ENCODE results near the gene SUGCT.

DNA sequence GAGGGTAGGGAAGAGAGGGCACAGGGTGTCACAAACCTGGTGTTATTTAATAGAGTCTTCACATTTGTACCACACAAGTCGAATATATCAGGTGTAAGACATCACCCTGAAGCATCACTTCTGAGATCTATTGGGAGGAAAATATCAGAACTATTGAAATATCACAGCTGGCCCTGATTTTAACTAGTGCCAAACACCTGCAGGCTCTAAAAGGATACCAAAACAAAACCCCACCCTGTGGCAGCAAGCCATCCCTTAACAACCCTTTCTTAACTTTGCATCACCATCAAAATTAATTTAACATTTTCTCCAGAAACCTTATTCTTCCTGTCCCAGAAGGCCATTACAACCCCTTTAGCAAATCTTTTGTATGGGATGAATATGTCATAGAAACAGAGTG is 365.4 kb downstream of the SUGCT start:
- TF ChIP-seq, protein P1, sequence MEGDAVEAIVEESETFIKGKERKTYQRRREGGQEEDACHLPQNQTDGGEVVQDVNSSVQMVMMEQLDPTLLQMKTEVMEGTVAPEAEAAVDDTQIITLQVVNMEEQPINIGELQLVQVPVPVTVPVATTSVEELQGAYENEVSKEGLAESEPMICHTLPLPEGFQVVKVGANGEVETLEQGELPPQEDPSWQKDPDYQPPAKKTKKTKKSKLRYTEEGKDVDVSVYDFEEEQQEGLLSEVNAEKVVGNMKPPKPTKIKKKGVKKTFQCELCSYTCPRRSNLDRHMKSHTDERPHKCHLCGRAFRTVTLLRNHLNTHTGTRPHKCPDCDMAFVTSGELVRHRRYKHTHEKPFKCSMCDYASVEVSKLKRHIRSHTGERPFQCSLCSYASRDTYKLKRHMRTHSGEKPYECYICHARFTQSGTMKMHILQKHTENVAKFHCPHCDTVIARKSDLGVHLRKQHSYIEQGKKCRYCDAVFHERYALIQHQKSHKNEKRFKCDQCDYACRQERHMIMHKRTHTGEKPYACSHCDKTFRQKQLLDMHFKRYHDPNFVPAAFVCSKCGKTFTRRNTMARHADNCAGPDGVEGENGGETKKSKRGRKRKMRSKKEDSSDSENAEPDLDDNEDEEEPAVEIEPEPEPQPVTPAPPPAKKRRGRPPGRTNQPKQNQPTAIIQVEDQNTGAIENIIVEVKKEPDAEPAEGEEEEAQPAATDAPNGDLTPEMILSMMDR (IDR thresholded peaks at IDR 0.05; ENCODE audit: borderline replicate concordance, extremely low read depth, low read length, poor library complexity, severe bottlenecking), result no peak
- no peak for TF ChIP-seq EZH2 (IDR thresholded peaks at IDR 0.05; ENCODE audit: borderline replicate concordance, low read depth, low read length, severe bottlenecking)

Measured in DND-41 (cell line).